Tibial artery (tissue), 4 donors: ENCODE measurements around the gene UVRAG.
A peak's percentile ranks its signal among the peaks of the same experiment; 100 is the strongest.
"Not testable (repeated sequence)": the region's sequence is repeated elsewhere in the genome, so short reads cannot be mapped to it uniquely, and the experiment has no call there.

Source experiments
- DNase-seq, 2 donors: peaks; one replicate each; pipeline ENCODE4 v3.0.0-alpha.2; 2019
- H3K27ac ChIP-seq, 2 donors: fragments of 200-600 bp; sonication (generic) in 1 of 2; 1 replicate in 1 of 2; 2 replicates in 1 of 2; pipeline ENCODE4 v1.5.1; 2018 to 2019; ENCODE audit warnings: mild to moderate bottlenecking in 1 of 2
- H3K27me3 ChIP-seq, 2 donors: fragments of 200-600 bp; sonication (generic) in 1 of 2; one replicate each; pipeline versions ENCODE4 v1.5.1 to v1.6.0; 2016 to 2019
- H3K36me3 ChIP-seq, 3 donors: fragments of 200-600 bp; sonication (generic) in 2 of 3; one replicate each; pipeline ENCODE4 v1.5.1; 2016 to 2019; ENCODE audit warnings: mild to moderate bottlenecking in 2 of 3
- H3K4me1 ChIP-seq, 4 donors: fragments of 200-600 bp; sonication (generic) in 2 of 4; 1 replicate in 3 of 4; 2 replicates in 1 of 4; pipeline ENCODE4 v1.5.1; 2016 to 2019
- H3K4me3 ChIP-seq, 2 donors: fragments of 200-600 bp; sonication (generic) in 1 of 2; 1 replicate in 1 of 2; 2 replicates in 1 of 2; pipeline ENCODE4 v1.5.1; 2018 to 2019; ENCODE audit warnings: mild to moderate bottlenecking in 2 of 2
- H3K9me3 ChIP-seq, 3 donors: fragments of 200-600 bp; sonication (generic) in 1 of 3; one replicate each; pipeline ENCODE4 v1.5.1; 2016 to 2019
- intact Hi-C: fragments of 100-400 bp; cut with DNase I; formaldehyde crosslinking; loops from one replicate; pipeline ENCODE4 v1.15.0; 2023; ENCODE audit warnings: low total_unique reads
- TF ChIP-seq, protein P1 (sequence below), 2 experiments: fragments of 200-600 bp in 1 of 2; fragments of 450-650 bp in 1 of 2; IDR thresholded peaks; one replicate each; pipeline ENCODE4 v1.5.1; 2017 to 2019; ENCODE audit warnings: antibody characterized with exemption in 2 of 2, mild to moderate bottlenecking in 1 of 2, moderate library complexity in 1 of 2

Gene UVRAG

DNA sequence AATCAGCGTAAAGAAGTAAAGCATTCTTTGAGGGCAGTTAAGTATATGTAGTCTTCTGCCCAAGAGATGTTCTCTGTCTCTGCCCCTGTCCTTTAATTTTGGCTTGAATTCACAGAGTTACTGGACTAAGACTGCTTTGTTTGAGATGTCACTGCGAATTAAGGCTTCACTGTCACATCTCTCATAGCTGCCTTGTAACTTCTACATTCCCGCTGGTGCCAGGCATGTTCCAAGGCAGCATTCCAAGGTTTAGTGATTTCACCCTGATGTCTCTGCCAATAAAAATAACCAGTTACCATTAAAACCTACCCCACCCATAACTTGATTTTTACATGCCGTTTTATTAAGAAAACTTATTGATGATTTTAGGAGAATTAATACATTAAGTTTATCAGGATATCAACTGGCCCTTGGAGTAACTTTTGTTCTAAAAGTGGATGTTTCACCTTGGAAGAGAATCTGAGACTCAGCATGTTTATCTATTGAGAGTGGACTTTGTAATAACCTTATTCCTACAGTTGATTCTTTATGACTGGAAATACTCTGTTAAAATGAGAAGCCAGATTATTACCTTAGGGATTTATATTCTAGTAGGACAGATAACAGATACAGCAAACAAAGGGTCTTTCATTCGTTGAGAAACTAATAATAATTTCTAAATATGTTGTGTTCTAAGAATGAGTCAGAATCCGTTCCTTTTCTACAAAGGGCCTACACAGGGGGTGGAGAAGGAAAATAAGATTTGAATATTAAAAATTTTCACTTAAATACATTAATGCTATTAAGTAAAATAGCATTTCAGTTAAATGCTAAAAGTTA, 110.2 kb downstream of the UVRAG start:
- H3K4me3 ChIP-seq = no peak overlapping the region
- DNase-seq = peak in 1 of 2 donors; percentile 26
- peak overlapping the region in 1 of 2 donors; percentile 40 for H3K27ac ChIP-seq

DNA sequence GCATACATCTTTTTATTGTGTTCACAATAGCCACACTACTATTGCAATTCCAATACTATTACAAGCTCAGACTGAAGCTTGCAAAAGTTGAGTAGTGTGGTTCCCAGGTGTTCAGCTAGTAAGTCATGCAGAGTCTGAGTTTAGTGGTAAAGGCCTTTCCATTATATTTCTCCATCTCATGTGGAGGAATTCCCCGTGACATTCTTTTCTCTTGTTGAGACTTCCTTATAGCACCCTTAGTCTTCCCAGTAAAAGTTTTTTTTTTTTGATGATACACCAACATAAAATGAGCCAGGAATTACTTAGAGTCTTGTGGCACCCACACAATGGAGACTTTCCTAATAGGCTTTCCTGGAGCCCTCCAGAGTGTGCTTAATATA, 110.8 kb downstream of the UVRAG start:
- Histone ChIP-seq H3K27me3 (no peaks in the 10 kb centered on the region), H3K4me1 (peaks cover 0 to 41% (median 21%) of the 10 kb centered on the region in 4 donors), H3K4me3 (no peak overlapping the region), H3K9me3 (no peaks in the 10 kb centered on the region), H3K27ac (no peak overlapping the region), H3K36me3 (no peaks in the 10 kb centered on the region)
- DNase-seq = no peak
- TF ChIP-seq, protein P1, sequence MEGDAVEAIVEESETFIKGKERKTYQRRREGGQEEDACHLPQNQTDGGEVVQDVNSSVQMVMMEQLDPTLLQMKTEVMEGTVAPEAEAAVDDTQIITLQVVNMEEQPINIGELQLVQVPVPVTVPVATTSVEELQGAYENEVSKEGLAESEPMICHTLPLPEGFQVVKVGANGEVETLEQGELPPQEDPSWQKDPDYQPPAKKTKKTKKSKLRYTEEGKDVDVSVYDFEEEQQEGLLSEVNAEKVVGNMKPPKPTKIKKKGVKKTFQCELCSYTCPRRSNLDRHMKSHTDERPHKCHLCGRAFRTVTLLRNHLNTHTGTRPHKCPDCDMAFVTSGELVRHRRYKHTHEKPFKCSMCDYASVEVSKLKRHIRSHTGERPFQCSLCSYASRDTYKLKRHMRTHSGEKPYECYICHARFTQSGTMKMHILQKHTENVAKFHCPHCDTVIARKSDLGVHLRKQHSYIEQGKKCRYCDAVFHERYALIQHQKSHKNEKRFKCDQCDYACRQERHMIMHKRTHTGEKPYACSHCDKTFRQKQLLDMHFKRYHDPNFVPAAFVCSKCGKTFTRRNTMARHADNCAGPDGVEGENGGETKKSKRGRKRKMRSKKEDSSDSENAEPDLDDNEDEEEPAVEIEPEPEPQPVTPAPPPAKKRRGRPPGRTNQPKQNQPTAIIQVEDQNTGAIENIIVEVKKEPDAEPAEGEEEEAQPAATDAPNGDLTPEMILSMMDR (IDR thresholded peaks at IDR 0.05) = no peak
- intact Hi-C loops = no loop called here

More for the DNA sequence above, 110.2 kb downstream of the UVRAG start:
- Histone ChIP-seq H3K27me3 (no peaks in the 10 kb centered on the region), H3K4me1 (peaks cover 0 to 41% (median 22%) of the 10 kb centered on the region in 4 donors), H3K9me3 (no peaks in the 10 kb centered on the region), H3K36me3 (no peaks in the 10 kb centered on the region)
- TF ChIP-seq, protein P1 (IDR thresholded peaks at IDR 0.05) = no peak
- intact Hi-C loops = no loop called here

DNA sequence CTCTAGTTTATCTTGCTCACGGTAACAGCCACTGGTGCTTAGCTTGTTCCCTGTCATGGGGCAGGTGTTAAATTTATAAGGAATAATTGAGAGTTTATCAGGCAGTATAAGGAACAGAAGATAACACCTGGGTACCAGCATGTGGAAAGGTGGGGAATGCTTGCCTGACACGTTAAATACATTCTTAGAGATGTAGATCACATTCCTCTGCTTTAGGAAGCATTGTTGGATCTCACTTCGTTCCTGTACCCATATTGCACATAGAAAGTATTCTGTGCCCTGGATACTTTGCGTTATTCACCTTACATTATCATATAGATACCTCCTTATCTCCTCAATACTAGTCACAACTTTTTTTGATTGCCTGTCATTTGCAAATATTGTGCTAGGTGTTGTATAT, 114.7 kb downstream of the UVRAG start:
- Histone ChIP-seq H3K4me3 (no peak overlapping the region), H3K27ac (no peak overlapping the region), H3K27me3 (no peaks in the 10 kb centered on the region), H3K9me3 (no peaks in the 10 kb centered on the region), H3K36me3 (no peaks in the 10 kb centered on the region), H3K4me1 (peaks cover 0 to 17% (median 14%) of the 10 kb centered on the region in 4 donors)
- DNase-seq = no peak
- intact Hi-C loops = no loop called here
- TF ChIP-seq, protein P1 (IDR thresholded peaks at IDR 0.05) = no peak

DNA sequence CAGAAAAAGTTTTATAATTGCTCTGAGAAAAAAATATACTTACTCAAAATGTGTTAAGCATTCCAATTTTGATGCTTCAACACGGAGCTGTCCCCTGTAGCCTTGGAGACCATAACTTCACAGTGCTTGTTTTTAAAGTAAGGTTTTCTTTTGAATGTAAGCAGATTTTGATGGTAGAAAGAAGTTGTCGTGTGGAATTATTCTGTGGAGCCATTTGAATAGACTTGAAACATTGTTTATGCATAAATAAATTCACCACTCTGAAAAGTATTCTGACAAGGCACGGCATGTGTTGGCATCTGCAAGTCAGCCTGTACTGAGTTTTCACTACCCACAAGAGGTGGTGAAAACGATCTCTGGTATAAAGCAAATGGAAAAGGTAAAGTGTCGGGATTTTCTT, 115.5 kb downstream of the UVRAG start:
- no peaks in the 10 kb centered on the region for H3K36me3 ChIP-seq
- no peaks in the 10 kb centered on the region for H3K27me3 ChIP-seq
- no peak overlapping the region for H3K4me3 ChIP-seq
- no peak for DNase-seq
- TF ChIP-seq, protein P1 (IDR thresholded peaks at IDR 0.05) = no peak
- no peak overlapping the region for H3K27ac ChIP-seq
- H3K9me3 ChIP-seq = no peaks in the 10 kb centered on the region
- peaks cover 0 to 8% (median 6%) of the 10 kb centered on the region in 4 donors for H3K4me1 ChIP-seq
- intact Hi-C loops = no loop called here

DNA sequence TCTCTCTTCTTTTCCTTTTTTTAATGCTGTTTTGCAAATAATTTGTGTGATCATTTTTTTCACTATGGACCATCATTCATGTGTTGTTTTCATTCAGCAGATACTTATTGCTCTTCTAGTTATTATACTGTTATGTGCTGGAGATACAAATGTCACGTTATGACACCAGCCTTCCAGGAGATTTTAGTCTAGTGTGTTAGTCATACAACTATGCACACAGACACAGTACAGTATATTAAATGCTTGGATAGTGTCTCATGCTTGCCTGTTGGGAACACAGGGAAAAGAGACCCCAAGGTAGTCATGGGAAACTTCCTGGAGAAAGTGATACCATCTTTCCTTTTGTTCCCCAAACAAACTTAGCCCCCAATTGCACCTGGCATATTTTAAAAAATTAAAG, 116.1 kb downstream of the UVRAG start:
- Histone ChIP-seq H3K9me3 (no peaks in the 10 kb centered on the region), H3K27ac (no peak overlapping the region), H3K4me3 (no peak overlapping the region), H3K27me3 (no peaks in the 10 kb centered on the region), H3K4me1 (peaks cover 0 to 2% (median under 1%) of the 10 kb centered on the region in 4 donors), H3K36me3 (no peaks in the 10 kb centered on the region)
- intact Hi-C loops = no loop called here
- DNase-seq = no peak
- TF ChIP-seq, protein P1 (IDR thresholded peaks at IDR 0.05) = no peak

DNA sequence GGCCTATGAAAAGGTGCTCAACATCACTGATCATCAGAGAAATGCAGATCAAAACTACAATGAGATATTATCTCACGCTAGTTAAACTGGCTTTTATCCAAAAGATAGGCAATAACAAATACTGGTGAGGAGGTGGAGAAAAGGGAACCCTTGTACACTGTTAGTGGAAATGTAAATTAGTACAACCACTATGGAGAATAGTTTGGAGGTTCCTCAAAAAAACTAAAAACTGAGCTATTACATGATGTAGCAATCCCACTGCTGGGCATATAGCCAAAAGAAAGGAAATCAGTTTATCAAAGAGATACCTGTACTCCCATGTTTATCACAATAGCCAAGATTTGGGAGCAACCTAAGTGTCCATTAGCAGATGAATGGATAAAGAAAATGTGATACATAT, 118.7 kb downstream of the UVRAG start:
- H3K27me3 ChIP-seq, H3K27ac ChIP-seq, H3K9me3 ChIP-seq, H3K36me3 ChIP-seq, intact Hi-C loops, H3K4me3 ChIP-seq, DNase-seq, H3K4me1 ChIP-seq: not testable (repeated sequence)
